HG03159 (cell line): ENCODE results near the gene TNF.
"Not testable (repeated sequence)": the region's sequence is repeated elsewhere in the genome, so short reads cannot be mapped to it uniquely, and the experiment has no call there.

Experiments used
- ATAC-seq: cut with Tn5 transposase; IDR thresholded peaks from one replicate; pipeline ENCODE4 v1.9.1; 2021; ENCODE audit warnings: mild to moderate bottlenecking, moderate library complexity; ENCODE audit not compliant: unreplicated experiment

The TNF gene

DNA sequence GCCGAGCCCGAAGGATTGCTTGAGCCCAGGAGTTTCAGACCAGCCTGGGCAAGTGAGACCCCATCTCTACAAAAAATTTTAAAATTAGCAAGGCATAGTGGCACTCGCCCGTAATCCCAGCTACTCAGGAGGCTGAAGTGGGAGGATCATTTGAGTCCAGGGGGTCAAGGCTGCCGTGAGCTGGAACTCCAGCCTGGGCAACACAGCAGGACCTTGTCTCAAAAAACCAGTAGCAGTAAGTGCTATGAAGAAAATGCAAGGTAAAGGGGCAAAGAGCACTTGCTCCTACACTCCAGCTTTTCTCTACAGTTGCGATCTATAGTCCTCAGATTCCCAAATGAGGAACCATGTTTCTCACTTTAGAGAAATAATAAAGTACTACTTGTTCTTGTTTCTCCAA, 31.7 kb upstream of the TNF start:
- no peak for ATAC-seq

GRCh38 chr6:31544676-31545075, 30.7 kb upstream of the TNF start:
- ATAC-seq, result no peak

DNA sequence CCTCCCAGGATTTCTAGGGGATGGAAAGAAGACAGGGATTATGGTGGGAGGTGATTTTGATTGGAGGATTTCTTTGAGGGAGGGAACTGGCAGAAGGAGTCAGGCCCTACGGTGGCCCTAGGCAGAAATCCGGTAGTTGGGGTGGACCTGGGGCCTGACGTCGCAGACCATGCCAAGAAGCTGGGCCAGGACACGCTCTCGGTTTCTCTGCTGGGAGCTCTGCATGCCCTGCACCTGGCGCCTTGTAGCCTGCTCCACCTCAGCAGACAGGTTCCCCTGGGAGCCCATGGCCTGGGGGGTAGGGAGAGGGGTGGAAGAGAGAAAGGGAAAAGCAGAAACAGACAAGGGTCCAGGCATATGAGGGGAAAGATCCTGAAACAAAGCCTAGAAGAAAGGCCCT, 30.1 kb upstream of the TNF start:
- ATAC-seq, result no peak

- ATAC-seq, result peak; percentile 52
Observed at GRCh38 chr6:31546339-31546957, 28.9 kb upstream of the TNF start, which contains the start of gene ATP6V1G2. Gene ATP6V1G2, minus strand, starts transcription at chr6:31546608. Its CDS starts 49 bp downstream, at chr6:31546559.

DNA sequence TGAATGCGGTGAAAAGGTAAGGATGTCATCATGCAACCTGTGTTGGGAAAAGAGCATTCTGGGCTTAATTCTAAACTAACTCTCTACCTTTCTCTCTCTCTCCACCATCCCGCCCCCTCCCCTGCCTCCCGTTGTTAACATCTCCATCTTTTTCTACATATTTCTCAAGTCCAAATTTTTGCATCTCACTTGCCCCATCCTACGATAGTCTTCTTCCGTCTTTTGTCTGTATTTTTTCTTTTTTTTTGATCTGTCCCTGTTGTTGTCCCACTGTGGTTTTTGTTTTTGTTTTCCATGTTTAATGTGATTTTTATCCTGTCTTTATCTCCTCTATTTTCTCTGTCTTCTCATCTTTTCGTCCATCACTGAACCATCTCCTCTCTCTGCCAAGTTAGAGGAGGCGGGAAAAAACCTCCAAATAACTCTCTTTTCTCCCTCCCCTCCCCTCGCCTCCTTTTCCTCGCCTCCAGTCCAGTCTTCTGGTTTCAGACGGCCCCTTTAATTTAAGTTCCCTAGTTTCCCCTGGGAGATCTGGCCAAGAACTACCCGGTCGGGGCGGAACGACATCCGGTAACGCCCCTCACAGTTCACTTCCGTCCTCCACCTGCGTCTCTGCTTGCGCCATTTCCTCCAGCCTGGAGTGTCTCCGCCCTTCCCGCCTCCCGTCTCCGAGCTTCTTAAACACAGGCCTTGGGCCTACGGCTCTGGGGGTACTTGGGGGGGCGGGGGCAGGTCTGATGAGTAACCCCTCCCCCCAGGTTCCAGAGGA, 28.2 kb upstream of the TNF start, which contains the start of gene NFKBIL1:
Gene NFKBIL1 (plus strand): TSS at position 651 of the 769 bp plus-strand sequence. CDS start 87 bp downstream, at position 738.
- ATAC-seq, result peak; percentile 60

DNA sequence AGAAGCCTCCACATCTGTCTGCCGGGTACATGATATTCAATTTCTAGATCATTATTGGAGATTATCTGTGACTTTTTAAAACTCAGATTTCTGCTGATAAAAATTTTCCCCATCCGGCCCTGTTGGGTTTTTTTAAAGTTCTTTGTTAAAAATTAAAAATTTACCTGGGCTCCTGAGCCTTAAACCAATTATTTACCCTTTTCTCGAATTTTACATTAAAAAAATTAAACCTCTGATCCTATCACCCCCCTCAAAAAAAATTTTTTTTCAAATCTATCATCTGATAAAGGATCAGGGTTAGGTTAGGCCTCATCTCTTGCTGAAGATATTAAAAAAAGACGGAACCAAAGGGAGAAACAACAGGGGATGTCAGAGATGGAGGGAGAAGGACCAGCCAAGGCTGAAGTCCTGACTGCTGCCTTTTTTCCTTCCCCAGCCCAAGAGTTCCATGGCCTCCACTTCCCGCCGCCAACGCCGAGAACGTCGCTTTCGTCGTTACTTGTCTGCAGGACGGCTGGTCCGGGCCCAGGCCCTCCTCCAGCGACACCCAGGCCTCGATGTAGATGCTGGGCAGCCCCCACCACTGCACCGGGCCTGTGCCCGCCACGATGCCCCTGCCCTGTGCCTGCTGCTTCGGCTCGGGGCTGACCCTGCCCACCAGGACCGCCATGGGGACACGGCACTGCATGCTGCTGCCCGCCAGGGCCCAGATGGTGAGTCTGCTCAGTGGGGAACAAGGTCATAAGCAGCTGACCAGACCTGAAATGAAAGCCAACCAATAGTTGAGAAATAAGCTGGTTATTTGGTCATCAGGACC, 27.4 kb upstream of the TNF start:
- no peak for ATAC-seq

- no peak for ATAC-seq
Observed at GRCh38 chr6:31548544-31548873, 26.9 kb upstream of the TNF start.

GRCh38 chr6:31551371-31551770, 24.0 kb upstream of the TNF start:
- ATAC-seq, result not testable (repeated sequence)

DNA sequence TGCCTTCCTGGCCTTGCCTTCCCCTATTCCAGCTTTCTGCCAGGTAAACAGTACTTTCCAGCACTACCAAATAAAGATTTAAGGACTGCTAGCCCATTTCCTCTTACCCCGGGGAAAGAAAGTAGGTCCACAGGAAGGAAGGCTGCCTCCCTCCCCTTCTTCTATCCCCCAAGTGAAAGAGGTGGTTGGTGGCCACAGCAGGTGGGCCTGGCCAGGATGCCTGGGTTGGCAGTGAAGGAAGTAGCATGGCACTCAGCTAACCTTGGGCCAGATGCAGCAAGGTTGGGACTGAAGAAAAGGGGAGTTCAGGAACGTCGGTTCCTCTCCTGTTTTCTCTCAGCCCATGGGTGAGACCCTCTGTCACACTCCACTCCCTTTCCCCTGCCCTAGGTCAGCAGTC, 19.1 kb upstream of the TNF start:
- no peak for ATAC-seq

GRCh38 chr6:31557443-31558317, 17.7 kb upstream of the TNF start:
- ATAC-seq, result no peak

DNA sequence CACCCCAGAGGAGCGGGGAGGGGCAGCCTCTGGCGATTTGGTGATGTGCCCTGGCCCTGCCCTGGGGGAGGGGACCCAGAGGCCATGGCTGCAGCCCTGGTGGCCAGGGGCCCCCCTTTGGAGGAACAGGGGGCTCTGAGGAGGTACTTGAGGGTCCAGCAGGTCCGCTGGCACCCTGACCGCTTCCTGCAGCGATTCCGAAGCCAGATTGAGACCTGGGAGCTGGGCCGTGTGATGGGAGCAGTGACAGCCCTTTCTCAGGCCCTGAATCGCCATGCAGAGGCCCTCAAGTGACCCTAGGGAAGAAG, 17.1 kb upstream of the TNF start:
- no peak for ATAC-seq

GRCh38 chr6:31558631-31559500, 16.5 kb upstream of the TNF start:
- no peak for ATAC-seq

GRCh38 chr6:31559606-31559957, 15.8 kb upstream of the TNF start:
- ATAC-seq, result no peak

DNA sequence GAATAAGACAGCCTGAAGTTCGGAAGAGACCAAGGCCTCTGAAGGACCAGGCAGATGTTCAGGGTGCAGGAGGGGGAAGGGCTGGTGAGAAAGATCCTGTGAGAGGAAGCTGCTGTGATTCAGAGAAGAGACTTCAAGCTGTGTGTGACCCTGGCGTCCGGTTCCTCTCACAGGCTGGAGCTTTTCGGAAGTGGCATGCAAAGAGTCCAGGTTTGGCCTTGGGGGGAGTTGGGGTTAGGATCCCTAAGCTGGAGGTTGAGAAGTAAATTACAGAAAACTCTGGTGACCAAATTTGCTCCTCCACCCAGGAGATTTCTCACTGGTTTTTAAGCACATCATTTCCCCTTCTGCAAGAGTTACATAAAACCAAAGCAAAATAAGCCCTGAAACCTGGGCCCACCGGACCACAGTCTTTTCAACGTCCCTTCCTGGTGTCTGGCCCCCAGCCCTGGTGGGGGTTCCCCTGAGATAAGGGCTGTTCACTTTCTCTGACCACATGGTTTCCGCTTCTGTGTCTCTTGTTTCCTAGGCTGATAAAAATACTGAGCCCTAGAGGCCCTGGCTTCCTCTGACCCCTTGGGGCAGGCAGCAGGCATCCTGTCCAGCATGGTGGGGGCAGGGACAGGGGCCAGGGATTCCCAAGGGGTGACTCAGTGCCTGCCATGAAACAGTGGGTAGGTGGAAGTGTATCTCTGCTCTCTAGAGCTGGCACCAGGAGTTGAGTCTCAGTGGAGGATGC, 15.2 kb upstream of the TNF start:
- peak; percentile 67 for ATAC-seq

GRCh38 chr6:31560697-31561058, 14.7 kb upstream of the TNF start:
- no peak for ATAC-seq

GRCh38 chr6:31567531-31568370, 7.6 kb upstream of the TNF start:
- no peak for ATAC-seq

DNA sequence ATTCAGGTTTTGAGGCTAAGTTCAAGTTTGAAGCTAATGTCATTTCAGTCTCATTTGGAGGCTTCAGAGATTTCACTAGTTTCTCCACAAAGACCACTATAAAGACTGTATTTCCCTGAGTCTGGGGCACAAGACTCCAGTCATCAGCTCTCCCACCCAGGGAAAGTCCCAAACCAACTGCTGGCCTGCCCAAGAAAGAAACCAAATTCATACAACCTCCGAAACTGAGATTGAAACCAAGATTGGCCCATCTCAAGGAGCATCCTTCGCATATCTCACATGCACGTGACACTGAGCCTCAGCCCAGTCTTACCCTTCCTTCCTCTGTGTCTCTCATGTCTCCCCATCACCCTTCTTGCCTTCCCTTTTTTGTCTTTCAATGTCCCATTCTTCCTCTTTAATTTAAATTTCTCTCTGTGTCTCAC, 6.8 kb upstream of the TNF start:
- ATAC-seq, result peak; percentile 70

DNA sequence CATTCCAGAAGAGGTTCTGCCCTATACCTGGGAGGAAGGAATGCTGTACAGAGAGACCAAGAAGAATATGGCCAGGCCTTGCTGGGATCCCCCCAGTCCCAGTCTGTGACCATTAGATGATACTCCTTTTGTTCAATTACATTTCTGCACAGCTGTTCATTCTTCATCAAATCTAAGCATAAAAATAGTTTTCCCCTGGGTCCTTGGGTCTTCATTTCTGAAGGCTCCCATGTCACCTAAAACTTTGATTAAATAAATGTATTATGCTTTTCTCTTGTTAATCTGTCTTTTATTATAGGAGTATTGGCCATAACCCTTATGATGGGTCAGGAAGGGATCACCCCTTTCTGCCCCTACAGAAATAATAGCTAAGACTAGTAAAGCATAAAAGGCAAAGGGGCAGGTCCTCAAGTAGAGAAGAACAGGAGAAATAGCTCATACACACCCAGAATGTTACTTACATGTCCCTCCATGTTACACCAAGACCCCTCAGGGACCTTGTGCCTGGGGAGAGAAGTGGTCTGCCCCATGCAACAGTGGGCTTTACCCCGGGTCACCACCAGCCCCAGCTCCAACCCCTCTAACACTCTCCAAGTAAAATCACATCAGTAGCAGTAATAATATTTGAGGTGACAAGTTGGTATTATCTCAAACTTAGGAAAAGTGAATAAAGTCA, 5.4 kb upstream of the TNF start:
- no peak for ATAC-seq
